Measurements from ENCODE around the gene TMCC1. TPM values are rescaled to one million over a fixed set of nuclear protein-coding genes. Genes with fewer than 3 reads are reported as not detected.
"Not testable (repeated sequence)": the region's sequence is repeated elsewhere in the genome, so short reads cannot be mapped to it uniquely, and the experiment has no call there.

TMCC1 gene
- total and polyA plus RNA-seq, 11 donors, result 9.6 to 38.3 (median 22.6) TPM

DNA sequence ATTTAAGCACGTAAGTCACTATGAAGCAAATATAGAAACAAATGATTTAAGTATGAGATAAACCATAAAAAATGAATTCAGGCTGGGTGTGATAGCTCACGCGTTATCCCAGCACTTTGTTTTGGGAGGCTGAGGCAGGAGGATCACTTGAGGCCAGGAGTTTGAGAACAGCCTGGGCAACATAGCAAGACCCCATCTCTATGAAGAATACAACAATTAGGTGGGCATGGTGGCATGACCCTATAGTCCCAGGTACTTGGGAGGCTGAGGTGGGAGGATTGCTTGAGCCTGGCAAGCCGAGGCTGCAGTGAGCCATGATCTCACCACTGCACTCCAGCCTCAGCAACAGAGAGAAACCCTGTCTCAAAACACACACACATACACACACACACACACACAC is 34.2 kb downstream of the TMCC1 start:
- TF ChIP-seq POLR2A (IDR thresholded peaks at IDR 0.05) (no peak), CTCF (IDR thresholded peaks at IDR 0.05) (no peak)
- H3K4me3 ChIP-seq, result no peak overlapping the region
- ATAC-seq (no peak), DNase-seq (no peak)
- H3K36me3 ChIP-seq, result peaks cover 0 to 13% (median 0%) of the 10 kb centered on the region in 9 donors
- H3K4me1 ChIP-seq, result peaks cover 0 to 32% (median 16%) of the 10 kb centered on the region in 12 donors
- WGBS, 4 donors, result 96 to 99% (median 99%) methylated on average over 4 of the region's 4 CpGs
- H3K27ac ChIP-seq, result no peak overlapping the region
- intact Hi-C loops (cut with DNase I), result no loop called here
- H3K9me3 ChIP-seq, result no peaks in the 10 kb centered on the region
- H3K27me3 ChIP-seq, result no peaks in the 10 kb centered on the region

DNA sequence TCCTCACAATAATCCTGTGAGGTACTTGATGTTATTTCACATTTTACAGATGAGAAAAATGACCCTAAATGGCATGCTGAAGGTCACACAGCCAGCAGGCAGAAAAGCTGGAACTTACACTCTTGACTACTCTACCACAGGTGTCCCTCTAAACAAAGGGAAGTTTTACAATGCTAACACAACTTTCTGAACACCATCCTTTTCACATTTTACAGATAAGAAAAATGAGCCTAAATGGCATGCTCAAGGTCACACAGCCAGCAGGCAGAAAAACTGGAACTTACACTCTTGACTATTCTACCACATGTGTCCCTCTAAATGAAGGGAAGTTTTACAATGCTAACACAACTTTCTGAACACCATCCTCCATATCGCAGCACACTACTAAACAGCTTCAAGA is 35.6 kb downstream of the TMCC1 start:
- H3K27ac ChIP-seq, result no peak overlapping the region
- intact Hi-C loops (cut with DNase I), result no loop called here
- H3K27me3 ChIP-seq, result no peaks in the 10 kb centered on the region
- DNase-seq (no peak), ATAC-seq (no peak)
- no peaks in the 10 kb centered on the region for H3K9me3 ChIP-seq
- WGBS, 4 donors, result 91 to 98% (median 94%) methylated on average over 1 of the region's 1 CpG
- peaks cover 0 to 33% (median 16%) of the 10 kb centered on the region in 12 donors for H3K4me1 ChIP-seq
- no peak overlapping the region for H3K4me3 ChIP-seq
- H3K36me3 ChIP-seq, result peaks cover 0 to 12% (median 0%) of the 10 kb centered on the region in 9 donors
- TF ChIP-seq POLR2A (IDR thresholded peaks at IDR 0.05) (no peak), CTCF (IDR thresholded peaks at IDR 0.05) (no peak)

DNA sequence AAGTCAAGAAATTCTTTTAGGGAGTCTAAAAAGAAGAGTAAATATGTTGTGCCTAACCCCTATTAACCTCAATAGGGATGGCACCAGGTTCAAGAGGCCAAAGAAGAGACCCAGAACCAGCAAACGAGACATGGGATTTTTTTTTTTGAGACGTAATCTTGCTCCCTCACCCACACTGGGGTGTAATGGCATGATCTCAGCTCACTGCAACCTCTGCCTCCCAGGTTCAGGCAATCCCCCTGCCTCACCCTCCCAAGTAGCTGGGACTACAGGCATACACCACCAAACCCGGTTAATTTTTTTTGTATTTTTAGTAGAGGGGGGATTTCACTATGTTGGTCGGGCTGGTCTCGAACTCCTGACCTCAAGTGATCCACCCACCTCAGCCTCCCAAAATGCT is 36.7 kb downstream of the TMCC1 start:
- Histone ChIP-seq H3K4me1 (peaks cover 0 to 33% (median 16%) of the 10 kb centered on the region in 12 donors), H3K27ac (peak overlapping the region in 1 of 12 donors; percentile 73)
- H3K4me3 ChIP-seq; H3K9me3 ChIP-seq; H3K27me3 ChIP-seq; DNase-seq; ATAC-seq; H3K36me3 ChIP-seq; intact Hi-C loops (cut with DNase I): not testable (repeated sequence)
- WGBS, 4 donors, result 54 to 66% (median 57%) methylated on average over 5 of the region's 5 CpGs

DNA sequence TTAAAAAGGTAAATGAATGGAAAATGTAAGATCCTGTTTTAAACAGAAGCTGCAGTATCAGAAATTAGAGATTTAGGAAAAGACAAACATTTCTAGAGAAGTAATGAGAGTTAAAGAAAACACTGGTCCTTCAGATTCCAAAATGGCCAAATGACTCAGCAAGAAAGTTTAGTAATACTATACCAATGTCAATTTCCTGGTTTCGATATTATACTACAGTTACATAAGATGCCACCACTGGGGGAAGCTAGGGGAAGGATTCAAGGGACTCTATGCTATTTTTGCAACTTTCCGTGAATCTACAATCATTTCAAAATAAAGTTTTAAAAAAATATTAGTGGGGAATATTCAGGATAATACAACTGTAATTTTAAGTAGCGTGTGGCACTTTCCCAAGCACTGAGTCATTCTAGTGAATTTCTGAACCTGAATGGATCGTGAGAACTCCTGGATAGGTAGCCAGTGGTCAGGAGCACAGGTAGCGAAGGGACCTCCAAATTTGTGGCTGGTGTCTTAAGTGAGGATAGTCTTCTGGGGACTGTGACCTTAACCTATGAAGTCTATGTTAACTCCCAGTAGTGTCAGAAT is 37.6 kb downstream of the TMCC1 start:
- DNase-seq, result no peak
- Histone ChIP-seq H3K27me3 (no peaks in the 10 kb centered on the region), H3K27ac (peak overlapping the region in 9 of 12 donors; percentile 13 to 73 (median 27)), H3K4me1 (peaks cover 0 to 33% (median 17%) of the 10 kb centered on the region in 12 donors), H3K36me3 (peaks cover 0 to 5% (median 0%) of the 10 kb centered on the region in 9 donors), H3K9me3 (no peaks in the 10 kb centered on the region), H3K4me3 (no peak overlapping the region)
- intact Hi-C loops (cut with DNase I), result no loop called here
- peak in 2 of 4 donors; percentile 55 to 57 for ATAC-seq
- 77 to 83% (median 80%) methylated on average over 5 of the region's 5 CpGs for WGBS, 4 donors
- TF ChIP-seq POLR2A (IDR thresholded peaks at IDR 0.05) (no peak), CTCF (IDR thresholded peaks at IDR 0.05) (no peak)
